NB4 (cell line): Measurements from ENCODE around the gene DUOX1.

Experiments
- DNase-seq: peaks from one replicate; pipeline ENCODE4 v3.0.0; 2010; ENCODE audit warnings: low read depth
- H3K4me3 ChIP-seq: one replicate; pipeline ENCODE4 v1.5.1; 2011; ENCODE audit warnings: mild to moderate bottlenecking, low read depth, low read length, moderate library complexity
- MYC ChIP-seq: IDR thresholded peaks from 2 replicates; pipeline ENCODE4 v1.6.1; 2011; ENCODE audit warnings: low read depth, low read length
- POLR2A ChIP-seq: IDR thresholded peaks from 2 replicates; pipeline ENCODE4 v1.6.1; 2011; ENCODE audit warnings: mild to moderate bottlenecking; ENCODE audit not compliant: insufficient read length; ENCODE audit errors: extremely low read depth
- TF ChIP-seq, protein P1 (sequence below): IDR thresholded peaks from 2 replicates; pipeline ENCODE4 v1.6.1; 2011; ENCODE audit warnings: low read depth, low read length
- TF ChIP-seq, protein P2 (sequence below): IDR thresholded peaks from one replicate; pipeline ENCODE4 v1.5.1; 2012; ENCODE audit warnings: low read depth, low read length

The DUOX1 gene

DNA sequence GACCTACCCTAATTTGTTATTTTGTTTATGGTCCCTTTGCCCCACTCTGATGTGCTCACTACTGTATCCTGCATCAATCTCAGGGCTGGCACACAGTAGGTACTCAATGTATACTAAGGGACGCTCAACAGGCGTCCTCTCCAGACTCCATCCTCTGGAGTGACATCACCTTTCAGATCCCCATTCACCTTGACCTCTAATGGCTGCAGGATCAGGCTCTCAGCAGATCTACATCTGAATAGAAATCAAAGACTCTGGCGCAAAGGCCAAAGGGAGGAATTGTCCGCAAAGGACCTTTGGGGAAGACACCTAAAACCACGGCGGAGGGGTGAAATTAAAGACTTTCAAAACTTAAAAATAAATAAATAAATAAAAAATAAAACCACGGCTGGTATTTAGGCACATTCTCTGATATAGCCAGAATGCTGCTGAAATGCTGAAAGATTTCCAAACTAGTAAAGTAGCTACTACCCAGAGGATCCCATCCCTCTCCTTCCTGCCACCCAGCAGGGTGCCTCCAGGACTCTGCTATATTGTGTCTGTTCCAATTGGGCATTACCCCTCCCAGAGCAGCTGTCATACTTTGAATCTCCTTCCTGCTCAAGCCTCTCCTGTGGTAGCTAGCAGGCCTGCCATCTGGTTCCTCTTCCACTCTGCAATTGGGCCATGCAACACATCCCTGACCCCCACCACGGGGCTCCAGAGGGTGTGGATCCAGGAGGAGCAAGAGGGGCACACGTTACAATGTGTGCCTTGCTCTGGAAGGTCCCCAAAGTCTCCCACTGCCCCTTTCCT, 51.9 kb downstream of the DUOX1 start:
- H3K4me3 ChIP-seq, result no peak overlapping the region
- no peak for DNase-seq
- TF ChIP-seq, protein P1, sequence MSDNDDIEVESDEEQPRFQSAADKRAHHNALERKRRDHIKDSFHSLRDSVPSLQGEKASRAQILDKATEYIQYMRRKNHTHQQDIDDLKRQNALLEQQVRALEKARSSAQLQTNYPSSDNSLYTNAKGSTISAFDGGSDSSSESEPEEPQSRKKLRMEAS, result no peak
- TF ChIP-seq POLR2A (no peak), MYC (no peak)
- TF ChIP-seq, protein P2, sequence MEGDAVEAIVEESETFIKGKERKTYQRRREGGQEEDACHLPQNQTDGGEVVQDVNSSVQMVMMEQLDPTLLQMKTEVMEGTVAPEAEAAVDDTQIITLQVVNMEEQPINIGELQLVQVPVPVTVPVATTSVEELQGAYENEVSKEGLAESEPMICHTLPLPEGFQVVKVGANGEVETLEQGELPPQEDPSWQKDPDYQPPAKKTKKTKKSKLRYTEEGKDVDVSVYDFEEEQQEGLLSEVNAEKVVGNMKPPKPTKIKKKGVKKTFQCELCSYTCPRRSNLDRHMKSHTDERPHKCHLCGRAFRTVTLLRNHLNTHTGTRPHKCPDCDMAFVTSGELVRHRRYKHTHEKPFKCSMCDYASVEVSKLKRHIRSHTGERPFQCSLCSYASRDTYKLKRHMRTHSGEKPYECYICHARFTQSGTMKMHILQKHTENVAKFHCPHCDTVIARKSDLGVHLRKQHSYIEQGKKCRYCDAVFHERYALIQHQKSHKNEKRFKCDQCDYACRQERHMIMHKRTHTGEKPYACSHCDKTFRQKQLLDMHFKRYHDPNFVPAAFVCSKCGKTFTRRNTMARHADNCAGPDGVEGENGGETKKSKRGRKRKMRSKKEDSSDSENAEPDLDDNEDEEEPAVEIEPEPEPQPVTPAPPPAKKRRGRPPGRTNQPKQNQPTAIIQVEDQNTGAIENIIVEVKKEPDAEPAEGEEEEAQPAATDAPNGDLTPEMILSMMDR, result no peak

DNA sequence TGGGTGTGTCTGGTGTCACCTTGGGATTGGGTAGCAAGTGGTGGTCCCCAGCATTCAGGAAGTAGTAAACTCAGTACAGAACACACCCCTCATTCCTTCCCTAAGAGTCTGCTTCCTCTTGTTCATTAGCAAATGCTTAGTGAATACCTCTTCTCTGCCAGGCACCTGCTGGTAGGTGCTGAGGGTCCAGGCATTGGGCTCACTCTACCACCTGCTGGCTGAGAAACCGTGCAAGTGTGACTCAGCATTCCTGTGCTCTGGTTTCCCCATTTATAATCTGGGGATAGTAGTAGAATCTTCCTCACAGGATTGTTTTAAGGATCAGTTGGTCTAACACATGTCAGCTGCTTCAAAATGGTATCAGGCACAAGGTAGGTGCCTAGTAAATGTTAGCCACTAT, 53.2 kb downstream of the DUOX1 start:
- H3K4me3 ChIP-seq, result no peak overlapping the region
- DNase-seq, result no peak

DNA sequence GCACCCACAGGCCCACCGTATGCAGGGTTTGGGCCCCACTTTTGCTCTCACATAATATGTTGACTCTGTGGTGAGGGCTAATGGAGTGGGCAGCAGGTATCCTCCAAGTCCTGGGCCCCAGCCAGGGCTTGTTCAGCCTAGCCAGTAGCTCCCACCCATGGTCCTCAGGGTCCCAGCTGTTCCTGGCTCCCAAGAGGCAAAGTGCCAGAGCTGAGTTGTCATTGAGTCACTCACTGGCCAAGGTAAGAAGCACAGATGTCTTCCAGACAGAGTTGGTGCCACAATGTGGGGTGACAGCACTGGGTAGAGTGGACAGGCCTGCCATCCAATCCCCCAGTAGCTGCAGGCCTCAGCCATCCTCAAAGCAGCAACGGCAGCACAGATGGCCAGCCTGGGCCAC, 53.7 kb downstream of the DUOX1 start:
- no peak overlapping the region for H3K4me3 ChIP-seq
- no peak for DNase-seq
- no peak for TF ChIP-seq MYC

More for the DNA sequence above, 53.2 kb downstream of the DUOX1 start:
- TF ChIP-seq, protein P2, result no peak
- no peak for TF ChIP-seq POLR2A
- TF ChIP-seq, protein P1, result peak; percentile 14; the same call in 1 of the 2 replicates
- TF ChIP-seq MYC, result 0 out of 2 replicates have a peak, but pooled peaks have one; percentile 11

DNA sequence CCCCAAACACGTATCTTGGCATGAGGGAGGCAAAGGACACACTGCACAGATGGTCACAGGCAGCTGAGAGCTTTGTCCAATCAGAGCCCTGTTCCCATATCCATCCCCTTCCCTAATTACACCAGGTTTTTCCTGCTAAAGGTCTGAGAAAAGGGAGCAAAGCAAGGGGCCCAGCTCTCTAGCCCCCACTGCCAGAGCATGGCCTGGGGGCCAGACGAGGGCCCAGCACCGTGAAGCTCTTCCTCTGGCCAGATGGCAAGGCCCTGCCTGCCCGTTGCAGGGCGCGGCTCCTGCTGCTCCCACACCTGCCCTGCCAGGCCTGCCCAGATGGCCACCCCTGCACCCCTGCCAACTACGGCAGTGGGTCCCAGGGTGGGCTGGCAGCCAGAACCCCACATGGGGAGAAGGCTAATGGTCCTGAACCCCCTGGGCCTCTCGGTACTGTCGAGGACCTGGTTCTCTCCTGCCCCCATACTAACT, 54.8 kb downstream of the DUOX1 start:
- DNase-seq, result no peak
- TF ChIP-seq, protein P2, result no peak
- TF ChIP-seq POLR2A (no peak), MYC (no peak)
- TF ChIP-seq, protein P1, result no peak
- no peak overlapping the region for H3K4me3 ChIP-seq

DNA sequence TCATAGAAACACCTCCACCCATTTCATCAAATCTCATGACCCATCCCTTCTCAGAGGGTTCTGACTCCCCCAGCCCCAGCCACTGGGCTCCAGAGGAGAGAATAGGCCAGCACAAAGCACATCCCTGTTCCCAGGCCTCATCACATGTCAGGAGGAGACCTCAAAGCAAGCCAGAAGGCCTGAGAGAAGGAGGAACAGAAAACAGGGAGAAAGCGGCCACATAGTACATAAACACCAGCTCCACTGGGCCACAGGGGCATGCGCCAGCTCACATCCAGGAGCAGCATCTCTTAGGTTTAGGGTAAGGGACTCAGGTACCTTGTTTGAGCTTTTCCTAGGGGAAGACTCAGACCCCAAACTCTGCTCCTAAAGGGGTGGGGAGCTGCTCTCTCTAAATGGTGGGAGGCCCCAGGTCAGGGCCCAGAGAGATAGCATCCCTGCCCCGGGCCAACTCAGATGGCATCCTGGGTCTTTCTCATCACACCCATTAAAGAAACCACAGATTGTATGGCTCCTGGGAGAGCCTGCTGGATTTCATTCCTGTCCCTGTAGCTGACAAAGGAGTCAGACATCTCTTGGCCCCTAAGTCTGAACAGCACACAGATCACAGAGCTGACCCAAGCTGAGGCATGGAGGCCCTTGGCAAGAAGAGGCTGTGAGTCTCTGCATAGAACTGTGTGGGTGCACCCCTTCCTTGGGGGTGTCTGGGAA, 55.4 kb downstream of the DUOX1 start:
- no peak for DNase-seq
- H3K4me3 ChIP-seq, result no peak overlapping the region
- TF ChIP-seq, protein P1, result no peak
- no peak for TF ChIP-seq MYC
- no peak for TF ChIP-seq POLR2A
- TF ChIP-seq, protein P2, result no peak

DNA sequence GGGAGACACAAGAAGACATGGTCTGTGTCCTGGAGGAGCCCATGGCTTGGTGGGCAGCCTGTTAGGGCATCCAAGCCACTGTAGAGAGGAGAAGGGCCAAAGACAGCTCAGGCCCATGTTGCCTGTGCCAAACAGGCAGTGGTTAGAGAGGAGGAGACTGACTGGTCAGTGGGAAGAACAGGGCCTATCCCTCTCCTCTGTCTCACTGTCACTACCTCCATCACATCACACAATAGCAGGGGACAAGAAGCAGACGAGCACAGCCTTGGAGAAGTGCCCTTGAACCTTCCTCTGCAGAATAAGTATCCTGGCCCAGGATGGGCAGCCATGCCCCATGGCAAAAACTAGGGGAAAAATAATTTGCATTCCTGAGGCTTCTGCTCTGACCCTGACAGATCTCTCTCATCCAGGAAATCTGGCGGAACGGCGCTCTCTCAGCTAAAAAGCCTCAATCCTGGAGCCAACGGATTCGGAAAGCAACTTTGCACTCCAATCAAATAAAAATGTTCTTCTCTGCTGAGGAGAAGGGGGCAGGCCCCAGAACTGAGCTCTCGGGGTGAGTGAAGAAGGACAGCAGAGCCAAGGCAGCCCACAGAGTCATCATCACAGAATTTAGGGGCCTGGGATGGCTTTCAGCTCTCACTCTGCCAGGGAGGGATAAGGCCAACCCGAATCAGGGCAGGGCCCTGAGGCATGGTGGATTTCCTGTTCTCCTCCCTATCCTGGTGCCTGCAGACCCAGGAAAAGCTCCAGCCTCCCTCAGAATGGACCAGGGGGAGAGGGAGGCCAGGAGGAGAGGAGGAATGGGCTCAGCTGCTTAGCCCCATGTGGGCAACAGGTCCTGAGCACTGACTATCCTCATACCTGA, 56.3 kb downstream of the DUOX1 start:
- no peak for DNase-seq
- TF ChIP-seq, protein P1, result no peak
- TF ChIP-seq MYC, result no peak
- TF ChIP-seq, protein P2, result no peak
- no peak for TF ChIP-seq POLR2A
- H3K4me3 ChIP-seq, result no peak overlapping the region
